WTC11 (cell line): ENCODE results near the gene ADGRL3. TPM values are rescaled to one million over a fixed set of nuclear protein-coding genes. Genes with fewer than 3 reads are reported as not detected.

Source experiments
- ATAC-seq: fragments of 200-7000 bp; cut with Tn5 transposase; 2 replicates; pipeline ENCODE4 v1.10.0; 2021; ENCODE audit warnings: mild to moderate bottlenecking, moderate library complexity
- CTCF ChIA-PET: fragments of 300-600 bp; sonication (Branson Sonifier 250); formaldehyde crosslinking; loops from one replicate; lab custom pipeline; 2021; ENCODE audit warnings: antibody characterized with exemption; lab: Charles Lee
- POLR2A ChIA-PET: fragments of 350-600 bp; sonication (Branson Sonifier 250); formaldehyde crosslinking; loops from one replicate; lab custom pipeline; 2021; ENCODE audit warnings: antibody characterized with exemption; lab: Charles Lee
- DNase-seq: peaks from one replicate; pipeline ENCODE4 v3.0.0; 2021; ENCODE audit warnings: low spot score
- H3K27ac Mint-ChIP-seq: 2 replicates; pipeline ENCODE4 v1.8.0; 2021; ENCODE audit warnings: mixed read lengths
- H3K27me3 Mint-ChIP-seq: 2 replicates; pipeline ENCODE4 v1.8.0; 2021; ENCODE audit warnings: low read depth, mild to moderate bottlenecking, moderate library complexity, mixed read lengths
- H3K36me3 Mint-ChIP-seq: 2 replicates; pipeline ENCODE4 v1.8.0; 2021; ENCODE audit warnings: mixed read lengths
- H3K4me1 Mint-ChIP-seq: 2 replicates; pipeline ENCODE4 v1.8.0; 2022; ENCODE audit warnings: mixed read lengths
- H3K4me3 Mint-ChIP-seq: 2 replicates; pipeline ENCODE4 v1.8.0; 2021; ENCODE audit warnings: mild to moderate bottlenecking, moderate library complexity, mixed read lengths
- H3K9me3 Mint-ChIP-seq: 2 replicates; pipeline ENCODE4 v1.8.0; 2021; ENCODE audit warnings: mixed read lengths
- ARID4B ChIP-seq: sonication (generic); formaldehyde crosslinking; IDR thresholded peaks from 2 replicates; pipeline ENCODE4 v1.8.0; 2023; ENCODE audit warnings: missing genetic modification reagents, mild to moderate bottlenecking, borderline replicate concordance
- ESRRA ChIP-seq: sonication (generic); formaldehyde crosslinking; IDR thresholded peaks from 2 replicates; pipeline ENCODE4 v1.8.1; 2022; ENCODE audit warnings: mild to moderate bottlenecking, missing genetic modification reagents, borderline replicate concordance
- FOXP1 ChIP-seq: sonication (generic); formaldehyde crosslinking; IDR thresholded peaks from 2 replicates; pipeline ENCODE4 v1.8.0; 2022; ENCODE audit warnings: missing genetic modification reagents, mild to moderate bottlenecking, moderate library complexity, borderline replicate concordance
- GABPB1 ChIP-seq: sonication (generic); formaldehyde crosslinking; IDR thresholded peaks from 2 replicates; pipeline ENCODE4 v1.8.1; 2023; ENCODE audit warnings: mild to moderate bottlenecking, missing genetic modification reagents
- GTF2I ChIP-seq: fragments of 250-450 bp; sonication (Bioruptor Pico); conservative IDR thresholded peaks from 2 replicates; pipeline ENCODE4 v1.4.0; 2021; ENCODE audit warnings: mild to moderate bottlenecking
- NFE2L1 ChIP-seq: sonication (generic); formaldehyde crosslinking; IDR thresholded peaks from 2 replicates; pipeline ENCODE4 v1.8.1; 2023; ENCODE audit warnings: missing genetic modification reagents
- NFYB ChIP-seq: sonication (generic); formaldehyde crosslinking; conservative IDR thresholded peaks from 2 replicates; pipeline ENCODE4 v1.8.0; 2022; ENCODE audit warnings: low read depth, missing genetic modification reagents
- NR3C1 ChIP-seq: sonication (generic); formaldehyde crosslinking; conservative IDR thresholded peaks from 2 replicates; pipeline ENCODE4 v1.8.1; 2023; ENCODE audit warnings: low read depth, mild to moderate bottlenecking, missing genetic modification reagents
- PREB ChIP-seq: sonication (generic); formaldehyde crosslinking; IDR thresholded peaks from 2 replicates; pipeline ENCODE4 v1.8.1; 2022; ENCODE audit warnings: mild to moderate bottlenecking, missing genetic modification reagents, moderate library complexity, borderline replicate concordance
- RORB ChIP-seq: fragments of 250-450 bp; sonication (Bioruptor Pico); IDR thresholded peaks from 2 replicates; pipeline ENCODE4 v1.9.0; 2021; ENCODE audit warnings: mild to moderate bottlenecking
- SMAD4 ChIP-seq: sonication (generic); formaldehyde crosslinking; IDR thresholded peaks from 2 replicates; pipeline ENCODE4 v1.8.0; 2022; ENCODE audit warnings: mild to moderate bottlenecking, missing genetic modification reagents
- SP1 ChIP-seq: sonication (generic); formaldehyde crosslinking; conservative IDR thresholded peaks from 2 replicates; pipeline ENCODE4 v1.8.1; 2022; ENCODE audit warnings: missing genetic modification reagents
- TCF7 ChIP-seq: sonication (generic); formaldehyde crosslinking; IDR thresholded peaks from 2 replicates; pipeline ENCODE4 v1.8.0; 2022; ENCODE audit warnings: mild to moderate bottlenecking, low read depth, missing genetic modification reagents, moderate library complexity
- TEAD1 ChIP-seq: sonication (generic); formaldehyde crosslinking; IDR thresholded peaks from 2 replicates; pipeline ENCODE4 v1.8.0; 2022; ENCODE audit warnings: mild to moderate bottlenecking, missing genetic modification reagents
- ZNF219 ChIP-seq: sonication (generic); formaldehyde crosslinking; IDR thresholded peaks from 2 replicates; pipeline ENCODE4 v1.8.0; 2023; ENCODE audit warnings: missing genetic modification reagents, mild to moderate bottlenecking, borderline replicate concordance
- ZNF232 ChIP-seq: sonication (generic); formaldehyde crosslinking; IDR thresholded peaks from 2 replicates; pipeline ENCODE4 v1.8.0; 2022; ENCODE audit warnings: mild to moderate bottlenecking, missing genetic modification reagents
- ZNF263 ChIP-seq: sonication (generic); formaldehyde crosslinking; IDR thresholded peaks from 2 replicates; pipeline ENCODE4 v1.8.1; 2022; ENCODE audit warnings: low read depth, mild to moderate bottlenecking, moderate library complexity, missing genetic modification reagents
- total RNA-seq: library from RNA; stranded (reverse); gene quantifications from 3 replicates; pipeline ENCODE4 v1.2.3, GENCODE V29; 2021
- TF ChIP-seq, protein P1 (sequence below): fragments of 250-450 bp; sonication (Bioruptor Pico); IDR thresholded peaks from 2 replicates; pipeline ENCODE4 v1.9.0; 2021; ENCODE audit warnings: mild to moderate bottlenecking
- TF ChIP-seq, protein P2 (sequence below): sonication (generic); formaldehyde crosslinking; conservative IDR thresholded peaks from 2 replicates; pipeline ENCODE4 v1.8.1; 2022; ENCODE audit warnings: mild to moderate bottlenecking, missing genetic modification reagents
- TF ChIP-seq, protein P3 (sequence below): sonication (generic); formaldehyde crosslinking; IDR thresholded peaks from 2 replicates; pipeline ENCODE4 v1.8.0; 2022; ENCODE audit warnings: mild to moderate bottlenecking, missing genetic modification reagents
- TF ChIP-seq, protein P4 (sequence below): fragments of 250-450 bp; sonication (Bioruptor Pico); IDR thresholded peaks from 2 replicates; pipeline ENCODE4 v1.9.0; 2021; ENCODE audit warnings: mild to moderate bottlenecking

The ADGRL3 gene
- total RNA-seq, 1 experiment from 2014 or later, result 8.7 TPM

DNA sequence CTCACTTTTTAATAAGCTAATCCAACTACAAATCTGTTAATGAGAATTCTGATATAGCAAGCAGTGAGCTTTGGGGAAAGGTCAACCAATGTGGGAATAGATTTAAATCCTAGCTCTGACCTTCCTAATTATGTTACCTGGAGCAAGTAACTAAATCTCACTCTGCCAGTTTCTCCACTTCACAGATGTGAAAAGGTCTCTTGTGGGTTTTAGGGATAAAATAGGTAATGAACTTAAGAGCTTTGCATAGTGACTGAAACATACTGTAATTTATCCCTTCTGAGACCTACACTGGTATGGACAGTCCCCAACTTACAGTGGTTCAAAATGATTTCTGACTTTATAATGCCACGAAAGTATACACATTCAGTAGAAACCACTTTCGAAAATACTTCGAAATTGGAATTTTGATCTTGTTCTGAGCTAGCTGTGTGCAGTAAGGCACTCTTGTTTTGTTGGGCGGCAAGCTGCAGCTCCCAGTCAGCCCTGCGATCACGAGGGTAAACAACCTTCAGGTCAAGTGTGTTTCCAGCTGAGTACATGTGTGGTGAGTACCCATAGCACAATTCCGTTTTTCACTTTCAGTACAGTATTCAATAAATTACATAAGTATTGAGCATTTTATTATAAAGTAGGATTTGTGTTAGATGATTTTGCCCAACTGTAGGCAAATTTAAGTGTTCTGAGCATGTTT lies 93.7 kb downstream of the ADGRL3 start (continued):
- TF ChIP-seq, protein P1, sequence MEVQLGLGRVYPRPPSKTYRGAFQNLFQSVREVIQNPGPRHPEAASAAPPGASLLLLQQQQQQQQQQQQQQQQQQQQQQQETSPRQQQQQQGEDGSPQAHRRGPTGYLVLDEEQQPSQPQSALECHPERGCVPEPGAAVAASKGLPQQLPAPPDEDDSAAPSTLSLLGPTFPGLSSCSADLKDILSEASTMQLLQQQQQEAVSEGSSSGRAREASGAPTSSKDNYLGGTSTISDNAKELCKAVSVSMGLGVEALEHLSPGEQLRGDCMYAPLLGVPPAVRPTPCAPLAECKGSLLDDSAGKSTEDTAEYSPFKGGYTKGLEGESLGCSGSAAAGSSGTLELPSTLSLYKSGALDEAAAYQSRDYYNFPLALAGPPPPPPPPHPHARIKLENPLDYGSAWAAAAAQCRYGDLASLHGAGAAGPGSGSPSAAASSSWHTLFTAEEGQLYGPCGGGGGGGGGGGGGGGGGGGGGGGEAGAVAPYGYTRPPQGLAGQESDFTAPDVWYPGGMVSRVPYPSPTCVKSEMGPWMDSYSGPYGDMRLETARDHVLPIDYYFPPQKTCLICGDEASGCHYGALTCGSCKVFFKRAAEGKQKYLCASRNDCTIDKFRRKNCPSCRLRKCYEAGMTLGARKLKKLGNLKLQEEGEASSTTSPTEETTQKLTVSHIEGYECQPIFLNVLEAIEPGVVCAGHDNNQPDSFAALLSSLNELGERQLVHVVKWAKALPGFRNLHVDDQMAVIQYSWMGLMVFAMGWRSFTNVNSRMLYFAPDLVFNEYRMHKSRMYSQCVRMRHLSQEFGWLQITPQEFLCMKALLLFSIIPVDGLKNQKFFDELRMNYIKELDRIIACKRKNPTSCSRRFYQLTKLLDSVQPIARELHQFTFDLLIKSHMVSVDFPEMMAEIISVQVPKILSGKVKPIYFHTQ (CRISPR knock-in tag), result no peak
- no peak for TF ChIP-seq RORB (CRISPR knock-in tag)
- TF ChIP-seq, protein P2, sequence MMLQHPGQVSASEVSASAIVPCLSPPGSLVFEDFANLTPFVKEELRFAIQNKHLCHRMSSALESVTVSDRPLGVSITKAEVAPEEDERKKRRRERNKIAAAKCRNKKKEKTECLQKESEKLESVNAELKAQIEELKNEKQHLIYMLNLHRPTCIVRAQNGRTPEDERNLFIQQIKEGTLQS, result no peak
- no peak for TF ChIP-seq ZNF263
- TF ChIP-seq ZNF219, result no peak

DNA sequence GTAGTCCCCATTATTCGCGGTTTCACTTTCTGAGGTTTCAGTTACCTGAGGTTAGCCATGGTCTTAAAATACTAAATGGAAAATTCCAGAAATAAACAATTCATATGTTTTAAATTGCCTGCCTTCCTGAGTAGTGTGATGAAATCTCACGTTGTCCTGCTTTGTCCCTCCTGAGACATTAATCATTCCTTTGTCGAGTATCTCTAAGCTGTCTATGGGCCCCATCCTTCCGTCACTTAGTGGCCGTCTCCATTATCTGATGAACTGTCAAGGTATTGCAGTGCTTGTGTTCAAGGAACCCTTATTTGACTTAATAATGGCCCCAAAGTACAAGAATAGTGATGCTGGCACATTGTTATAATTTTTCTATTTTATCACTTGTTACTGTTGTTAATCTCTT lies 94.8 kb downstream of the ADGRL3 start:
- Mint-ChIP-seq H3K27me3 (no peaks in the 10 kb centered on the region), H3K4me3 (no peak overlapping the region), H3K9me3 (no peaks in the 10 kb centered on the region), H3K27ac (no peak overlapping the region), H3K4me1 (peaks cover 39% of the 10 kb centered on the region), H3K36me3 (no peaks in the 10 kb centered on the region)
- CTCF ChIA-PET, result no interaction called here
- POLR2A ChIA-PET, result no interaction called here
- no peak for ATAC-seq
- no peak for TF ChIP-seq ESRRA (CRISPR knock-in tag)
- TF ChIP-seq FOXP1, result no peak
- no peak for TF ChIP-seq SMAD4 (CRISPR knock-in tag)
- TF ChIP-seq, protein P2, result no peak
- TF ChIP-seq NFYB (CRISPR knock-in tag), result no peak
- TF ChIP-seq ZNF219, result no peak
- TF ChIP-seq ARID4B (CRISPR knock-in tag), result no peak
- TF ChIP-seq, protein P3, sequence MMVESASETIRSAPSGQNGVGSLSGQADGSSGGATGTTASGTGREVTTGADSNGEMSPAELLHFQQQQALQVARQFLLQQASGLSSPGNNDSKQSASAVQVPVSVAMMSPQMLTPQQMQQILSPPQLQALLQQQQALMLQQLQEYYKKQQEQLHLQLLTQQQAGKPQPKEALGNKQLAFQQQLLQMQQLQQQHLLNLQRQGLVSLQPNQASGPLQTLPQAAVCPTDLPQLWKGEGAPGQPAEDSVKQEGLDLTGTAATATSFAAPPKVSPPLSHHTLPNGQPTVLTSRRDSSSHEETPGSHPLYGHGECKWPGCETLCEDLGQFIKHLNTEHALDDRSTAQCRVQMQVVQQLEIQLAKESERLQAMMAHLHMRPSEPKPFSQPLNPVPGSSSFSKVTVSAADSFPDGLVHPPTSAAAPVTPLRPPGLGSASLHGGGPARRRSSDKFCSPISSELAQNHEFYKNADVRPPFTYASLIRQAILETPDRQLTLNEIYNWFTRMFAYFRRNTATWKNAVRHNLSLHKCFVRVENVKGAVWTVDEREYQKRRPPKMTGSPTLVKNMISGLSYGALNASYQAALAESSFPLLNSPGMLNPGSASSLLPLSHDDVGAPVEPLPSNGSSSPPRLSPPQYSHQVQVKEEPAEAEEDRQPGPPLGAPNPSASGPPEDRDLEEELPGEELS, result no peak
- no peak for TF ChIP-seq ZNF232 (CRISPR knock-in tag)
- DNase-seq, result no peak

- no peaks in the 10 kb centered on the region for H3K9me3 Mint-ChIP-seq
- H3K36me3 Mint-ChIP-seq, result no peaks in the 10 kb centered on the region
- no peak overlapping the region for H3K4me3 Mint-ChIP-seq
- peak overlapping the region; percentile 29; the same call in 1 of the 2 replicates for H3K27ac Mint-ChIP-seq
- DNase-seq (no peak), ATAC-seq (peak; percentile 39; the same call in 1 of the 2 replicates)
- ChIA-PET CTCF (no interaction called here), POLR2A (no interaction called here)
- no peak for TF ChIP-seq NFE2L1
- no peak for TF ChIP-seq TCF7 (CRISPR knock-in tag)
- TF ChIP-seq, protein P2, result no peak
- TF ChIP-seq PREB (CRISPR knock-in tag), result no peak
- no peak for TF ChIP-seq SP1 (CRISPR knock-in tag)
- TF ChIP-seq GTF2I (CRISPR knock-in tag), result no peak
- TF ChIP-seq NR3C1, result no peak
- TF ChIP-seq TEAD1 (CRISPR knock-in tag), result no peak
- TF ChIP-seq, protein P4, sequence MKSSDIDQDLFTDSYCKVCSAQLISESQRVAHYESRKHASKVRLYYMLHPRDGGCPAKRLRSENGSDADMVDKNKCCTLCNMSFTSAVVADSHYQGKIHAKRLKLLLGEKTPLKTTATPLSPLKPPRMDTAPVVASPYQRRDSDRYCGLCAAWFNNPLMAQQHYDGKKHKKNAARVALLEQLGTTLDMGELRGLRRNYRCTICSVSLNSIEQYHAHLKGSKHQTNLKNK, result no peak
- TF ChIP-seq GABPB1 (CRISPR knock-in tag), result no peak
- H3K4me1 Mint-ChIP-seq, result peaks cover 42% of the 10 kb centered on the region
- H3K27me3 Mint-ChIP-seq, result no peaks in the 10 kb centered on the region
These were observed 96.0 kb downstream of the ADGRL3 start for GRCh38 chr4:61296144-61296543.
